ENCODE results near the gene PMEL. TPM values are rescaled to one million over a fixed set of nuclear protein-coding genes. Genes with fewer than 3 reads are reported as not detected.
A peak's percentile ranks its signal among the peaks of the same experiment; 100 is the strongest.

PMEL gene
- total RNA-seq, 1 donor from 2014 or later = 0.52 TPM

DNA sequence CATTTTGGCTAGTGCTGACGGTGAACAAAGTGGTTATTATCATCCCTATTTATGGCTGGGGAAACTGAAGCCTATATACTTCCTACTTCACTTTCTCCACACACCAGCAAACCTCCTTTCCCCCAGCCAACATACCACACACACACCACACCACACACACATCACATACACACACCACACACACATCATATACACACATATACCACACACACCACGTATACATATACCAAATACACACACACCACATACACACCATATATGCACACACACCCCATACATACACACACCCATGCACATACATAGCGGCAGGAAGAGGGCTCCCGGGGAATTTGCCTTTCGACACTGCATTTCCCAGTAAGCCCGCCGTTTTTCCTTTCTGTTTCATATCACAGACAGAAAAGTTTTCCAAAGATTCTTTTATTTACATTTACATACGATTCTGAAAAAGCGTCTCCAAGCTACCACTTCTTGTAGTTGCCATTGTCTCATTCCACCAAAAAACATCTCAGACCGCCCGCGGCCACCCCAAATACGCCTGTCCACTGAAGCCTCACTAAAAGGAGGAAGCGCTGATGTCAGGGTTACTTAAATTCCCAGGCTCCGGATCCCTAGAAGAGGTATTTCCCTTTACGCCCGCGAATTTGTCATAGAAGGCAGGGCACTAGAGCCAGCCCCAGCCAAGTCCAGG, 7.2 kb upstream of the PMEL start:
- Histone ChIP-seq H3K4me1 (ENCODE audit: control insufficient read depth in 3 of 3, insufficient read depth in 3 of 3, low read length in 3 of 3) (peaks cover 17 to 27% (median 25%) of the 10 kb centered on the region in 3 donors), H3K4me3 (ENCODE audit: low read length in 3 of 3) (peak overlapping the region; percentile 78 to 93 (median 89)), H3K27ac (ENCODE audit: low read depth, low read length) (peak overlapping the region; percentile 95), H3K9me3 (ENCODE audit: control insufficient read depth in 3 of 3, low read length in 3 of 3) (no peaks in the 10 kb centered on the region), H3K36me3 (ENCODE audit: control insufficient read depth in 3 of 3, insufficient read depth in 3 of 3, low read length in 3 of 3) (peaks cover 0 to 11% (median 2%) of the 10 kb centered on the region in 3 donors), H3K27me3 (ENCODE audit: control insufficient read depth in 3 of 3, insufficient read depth in 3 of 3, low read length in 3 of 3) (no peaks in the 10 kb centered on the region), H3K9ac (ENCODE audit: low read depth in 1 of 3, low read length in 3 of 3) (peak overlapping the region; percentile 86 to 94 (median 91))

DNA sequence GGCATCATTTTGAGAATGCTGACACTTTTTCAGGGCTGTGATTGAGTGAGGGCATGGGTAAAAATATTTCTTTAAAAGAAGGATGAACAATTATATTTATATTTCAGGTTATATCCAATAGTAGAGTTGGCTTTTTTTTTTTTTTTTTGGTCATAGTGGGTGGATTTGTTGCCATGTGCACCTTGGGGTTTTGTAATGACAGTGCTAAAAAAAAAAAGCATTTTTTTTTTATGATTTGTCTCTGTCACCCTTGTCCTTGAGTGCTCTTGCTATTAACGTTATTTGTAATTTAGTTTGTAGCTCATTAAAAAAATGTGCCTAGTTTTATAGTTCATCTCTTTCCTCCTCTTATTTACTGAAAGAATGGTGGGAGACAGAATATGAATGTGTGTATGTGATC, 6.6 kb upstream of the PMEL start:
- Histone ChIP-seq H3K9ac (ENCODE audit: low read depth in 1 of 3, low read length in 3 of 3) (peak overlapping the region; percentile 86 to 94 (median 91)), H3K27ac (ENCODE audit: low read depth, low read length) (peak overlapping the region; percentile 95), H3K4me1 (ENCODE audit: control insufficient read depth in 3 of 3, insufficient read depth in 3 of 3, low read length in 3 of 3) (peaks cover 12 to 23% (median 23%) of the 10 kb centered on the region in 3 donors), H3K36me3 (ENCODE audit: control insufficient read depth in 3 of 3, insufficient read depth in 3 of 3, low read length in 3 of 3) (peaks cover 0 to 11% (median 2%) of the 10 kb centered on the region in 3 donors), H3K27me3 (ENCODE audit: control insufficient read depth in 3 of 3, insufficient read depth in 3 of 3, low read length in 3 of 3) (no peaks in the 10 kb centered on the region), H3K4me3 (ENCODE audit: low read length in 3 of 3) (peak overlapping the region; percentile 78 to 93 (median 89)), H3K9me3 (ENCODE audit: control insufficient read depth in 3 of 3, low read length in 3 of 3) (no peaks in the 10 kb centered on the region)

GRCh38 chr12:55972042-55972441, 6.2 kb upstream of the PMEL start:
- Histone ChIP-seq H3K4me1 (ENCODE audit: control insufficient read depth in 3 of 3, insufficient read depth in 3 of 3, low read length in 3 of 3) (peaks cover 13 to 24% (median 22%) of the 10 kb centered on the region in 3 donors), H3K4me3 (ENCODE audit: low read length in 3 of 3) (no peak overlapping the region), H3K9ac (ENCODE audit: low read depth in 1 of 3, low read length in 3 of 3) (no peak overlapping the region), H3K27me3 (ENCODE audit: control insufficient read depth in 3 of 3, insufficient read depth in 3 of 3, low read length in 3 of 3) (no peaks in the 10 kb centered on the region), H3K36me3 (ENCODE audit: control insufficient read depth in 3 of 3, insufficient read depth in 3 of 3, low read length in 3 of 3) (peaks cover 0 to 11% (median 2%) of the 10 kb centered on the region in 3 donors), H3K9me3 (ENCODE audit: control insufficient read depth in 3 of 3, low read length in 3 of 3) (no peaks in the 10 kb centered on the region), H3K27ac (ENCODE audit: low read depth, low read length) (peak overlapping the region; percentile 95)

- Histone ChIP-seq H3K9me3 (ENCODE audit: control insufficient read depth in 3 of 3, low read length in 3 of 3) (no peaks in the 10 kb centered on the region), H3K27me3 (ENCODE audit: control insufficient read depth in 3 of 3, insufficient read depth in 3 of 3, low read length in 3 of 3) (no peaks in the 10 kb centered on the region), H3K4me1 (ENCODE audit: control insufficient read depth in 3 of 3, insufficient read depth in 3 of 3, low read length in 3 of 3) (peaks cover 19 to 27% (median 25%) of the 10 kb centered on the region in 3 donors), H3K27ac (ENCODE audit: low read depth, low read length) (no peak overlapping the region), H3K4me3 (ENCODE audit: low read length in 3 of 3) (no peak overlapping the region), H3K9ac (ENCODE audit: low read depth in 1 of 3, low read length in 3 of 3) (no peak overlapping the region), H3K36me3 (ENCODE audit: control insufficient read depth in 3 of 3, insufficient read depth in 3 of 3, low read length in 3 of 3) (peaks cover 0 to 6% (median 2%) of the 10 kb centered on the region in 3 donors)
Observed at GRCh38 chr12:55970775-55971174, 4.9 kb upstream of the PMEL start.

- H3K9me3 ChIP-seq (ENCODE audit: control insufficient read depth in 3 of 3, low read length in 3 of 3) = no peaks in the 10 kb centered on the region
- H3K27ac ChIP-seq (ENCODE audit: low read depth, low read length) = no peak overlapping the region
- H3K9ac ChIP-seq (ENCODE audit: low read depth in 1 of 3, low read length in 3 of 3) = no peak overlapping the region
- peaks cover 0 to 6% (median 2%) of the 10 kb centered on the region in 3 donors for H3K36me3 ChIP-seq (ENCODE audit: control insufficient read depth in 3 of 3, insufficient read depth in 3 of 3, low read length in 3 of 3)
- no peak overlapping the region for H3K4me3 ChIP-seq (ENCODE audit: low read length in 3 of 3)
- H3K4me1 ChIP-seq (ENCODE audit: control insufficient read depth in 3 of 3, insufficient read depth in 3 of 3, low read length in 3 of 3) = peaks cover 16 to 22% (median 17%) of the 10 kb centered on the region in 3 donors
- no peaks in the 10 kb centered on the region for H3K27me3 ChIP-seq (ENCODE audit: control insufficient read depth in 3 of 3, insufficient read depth in 3 of 3, low read length in 3 of 3)
Observed at GRCh38 chr12:55969356-55969755, 3.5 kb upstream of the PMEL start.

DNA sequence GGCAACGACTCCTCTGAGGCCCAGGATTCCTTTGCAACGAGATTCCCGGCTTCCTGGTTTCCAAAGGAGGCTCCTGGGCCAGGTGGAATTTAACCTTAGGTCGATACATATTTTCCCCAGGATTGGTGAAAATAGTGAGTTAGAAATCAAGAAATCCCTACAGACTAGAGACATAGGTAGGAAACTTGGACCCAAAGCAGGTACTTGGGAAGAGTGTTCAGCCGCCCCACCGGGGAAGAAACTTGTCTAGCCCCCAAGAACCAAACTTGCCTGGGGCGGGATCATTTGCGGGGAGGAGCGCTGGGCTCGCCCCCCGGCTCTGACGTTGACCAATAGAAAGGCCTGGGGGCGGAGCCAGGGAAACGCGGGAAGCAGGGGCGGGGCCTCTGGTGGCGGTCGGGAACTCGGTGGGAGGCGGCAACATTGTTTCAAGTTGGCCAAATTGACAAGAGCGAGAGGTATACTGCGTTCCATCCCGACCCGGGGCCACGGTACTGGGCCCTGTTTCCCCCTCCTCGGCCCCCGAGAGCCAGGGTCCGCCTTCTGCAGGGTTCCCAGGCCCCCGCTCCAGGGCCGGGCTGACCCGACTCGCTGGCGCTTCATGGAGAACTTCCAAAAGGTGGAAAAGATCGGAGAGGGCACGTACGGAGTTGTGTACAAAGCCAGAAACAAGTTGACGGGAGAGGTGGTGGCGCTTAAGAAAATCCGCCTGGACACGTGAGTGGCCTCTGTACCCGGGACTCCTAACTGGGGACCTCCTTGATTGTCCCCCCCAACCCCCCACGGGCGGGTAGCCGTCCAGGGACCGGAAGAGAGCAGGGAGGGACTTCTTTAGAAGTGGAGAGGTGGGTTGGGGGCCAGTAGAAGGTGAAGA, 803 bp upstream of the PMEL start, which contains the start of gene CDK2:
Gene CDK2 (plus strand): TSS at position 423 of the 874 bp plus-strand sequence. CDS start 179 bp downstream, at position 602.
- H3K4me1 ChIP-seq (ENCODE audit: control insufficient read depth in 3 of 3, insufficient read depth in 3 of 3, low read length in 3 of 3) = peaks cover 9 to 14% (median 12%) of the 10 kb centered on the region in 3 donors
- peak within 1 kb of the TSS; percentile 63 to 82 (median 76) for H3K4me3 ChIP-seq (ENCODE audit: low read length in 3 of 3)
- H3K27ac ChIP-seq (ENCODE audit: low read depth, low read length) = peak within 1 kb of the TSS; percentile 61
- peaks cover 0 to 6% (median 2%) of the 10 kb centered on the region in 3 donors for H3K36me3 ChIP-seq (ENCODE audit: control insufficient read depth in 3 of 3, insufficient read depth in 3 of 3, low read length in 3 of 3)
- no peaks in the 10 kb centered on the region for H3K9me3 ChIP-seq (ENCODE audit: control insufficient read depth in 3 of 3, low read length in 3 of 3)
- no peaks in the 10 kb centered on the region for H3K27me3 ChIP-seq (ENCODE audit: control insufficient read depth in 3 of 3, insufficient read depth in 3 of 3, low read length in 3 of 3)
- H3K9ac ChIP-seq (ENCODE audit: low read depth in 1 of 3, low read length in 3 of 3) = peak within 1 kb of the TSS; percentile 73 to 86 (median 85)

DNA sequence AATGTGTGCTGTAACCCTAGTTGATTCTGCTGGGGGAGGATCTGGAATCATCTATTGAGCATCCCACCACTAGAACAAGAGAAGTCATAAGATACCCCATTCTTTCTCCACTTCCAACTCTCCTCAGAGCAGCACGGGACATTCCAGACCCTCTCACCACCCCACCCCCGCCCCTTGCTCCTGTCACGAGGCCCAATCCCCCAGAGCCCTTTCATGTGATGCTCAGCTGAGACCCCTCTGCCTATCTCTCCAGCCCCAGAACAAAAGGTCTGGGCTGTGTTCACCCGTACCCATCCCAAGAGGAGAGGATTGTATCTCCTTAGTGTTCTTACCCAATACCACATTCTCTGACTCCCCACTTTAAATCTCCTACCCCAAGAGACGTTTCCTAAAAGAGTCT, 602 bp downstream of the PMEL start:
- peaks cover 9 to 14% (median 12%) of the 10 kb centered on the region in 3 donors for H3K4me1 ChIP-seq (ENCODE audit: control insufficient read depth in 3 of 3, insufficient read depth in 3 of 3, low read length in 3 of 3)
- no peak overlapping the region for H3K27ac ChIP-seq (ENCODE audit: low read depth, low read length)
- H3K27me3 ChIP-seq (ENCODE audit: control insufficient read depth in 3 of 3, insufficient read depth in 3 of 3, low read length in 3 of 3) = no peaks in the 10 kb centered on the region
- peaks cover 0 to 2% (median 0%) of the 10 kb centered on the region in 3 donors for H3K36me3 ChIP-seq (ENCODE audit: control insufficient read depth in 3 of 3, insufficient read depth in 3 of 3, low read length in 3 of 3)
- no peak overlapping the region for H3K4me3 ChIP-seq (ENCODE audit: low read length in 3 of 3)
- H3K9me3 ChIP-seq (ENCODE audit: control insufficient read depth in 3 of 3, low read length in 3 of 3) = no peaks in the 10 kb centered on the region
- H3K9ac ChIP-seq (ENCODE audit: low read depth in 1 of 3, low read length in 3 of 3) = no peak overlapping the region

GRCh38 chr12:55963760-55964159, 2.1 kb downstream of the PMEL start:
- no peaks in the 10 kb centered on the region for H3K27me3 ChIP-seq (ENCODE audit: control insufficient read depth in 3 of 3, insufficient read depth in 3 of 3, low read length in 3 of 3)

DNA sequence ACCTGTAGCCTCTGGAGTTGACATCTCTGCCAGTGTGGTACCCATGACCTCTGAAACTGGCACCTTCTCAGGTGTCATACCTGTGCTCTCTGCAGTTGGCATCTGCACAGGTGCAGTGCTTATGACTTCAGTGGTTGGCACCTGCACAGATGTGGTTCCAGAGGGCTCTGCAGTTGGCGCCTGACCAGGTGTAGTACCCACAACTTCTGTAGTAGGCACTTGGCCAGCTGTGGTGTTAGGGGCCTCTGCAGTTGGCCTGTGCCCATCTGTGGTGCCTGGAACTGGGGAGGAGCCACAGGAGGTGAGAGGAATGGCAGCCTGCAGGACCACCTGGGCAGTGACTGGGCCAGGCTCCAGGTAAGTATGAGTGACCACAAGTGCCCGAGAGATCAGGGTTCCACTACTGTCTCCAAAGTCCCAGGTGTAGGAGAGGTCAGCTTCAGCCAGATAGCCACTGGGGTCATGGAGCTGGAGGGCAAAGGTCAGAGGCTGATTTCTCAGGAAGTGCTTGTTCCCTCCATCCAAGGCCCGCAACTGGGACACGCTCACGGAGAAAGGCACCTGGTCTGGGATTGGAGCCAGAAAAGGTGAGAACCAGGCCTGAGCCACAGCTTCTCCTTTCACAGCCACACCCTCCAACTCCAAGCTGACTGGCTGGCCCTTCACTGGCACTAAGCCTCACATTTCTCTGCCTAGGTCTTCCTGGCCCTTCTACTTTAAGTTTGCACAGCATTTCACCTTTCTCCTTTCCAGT, 8.6 kb downstream of the PMEL start:
- H3K27me3 ChIP-seq (ENCODE audit: control insufficient read depth in 3 of 3, insufficient read depth in 3 of 3, low read length in 3 of 3) = no peaks in the 10 kb centered on the region
- peaks cover 0 to 11% (median 0%) of the 10 kb centered on the region in 3 donors for H3K36me3 ChIP-seq (ENCODE audit: control insufficient read depth in 3 of 3, insufficient read depth in 3 of 3, low read length in 3 of 3)
- no peak overlapping the region for H3K27ac ChIP-seq (ENCODE audit: low read depth, low read length)
- H3K4me3 ChIP-seq (ENCODE audit: low read length in 3 of 3) = no peak overlapping the region
- no peaks in the 10 kb centered on the region for H3K4me1 ChIP-seq (ENCODE audit: control insufficient read depth in 3 of 3, insufficient read depth in 3 of 3, low read length in 3 of 3)
- no peak overlapping the region for H3K9ac ChIP-seq (ENCODE audit: low read depth in 1 of 3, low read length in 3 of 3)
- no peaks in the 10 kb centered on the region for H3K9me3 ChIP-seq (ENCODE audit: control insufficient read depth in 3 of 3, low read length in 3 of 3)

More at GRCh38 chr12:55963760-55964159, 2.1 kb downstream of the PMEL start:
- H3K27ac ChIP-seq (ENCODE audit: low read depth, low read length) = no peak overlapping the region
- peaks cover 9 to 14% (median 12%) of the 10 kb centered on the region in 3 donors for H3K4me1 ChIP-seq (ENCODE audit: control insufficient read depth in 3 of 3, insufficient read depth in 3 of 3, low read length in 3 of 3)
- H3K9me3 ChIP-seq (ENCODE audit: control insufficient read depth in 3 of 3, low read length in 3 of 3) = no peaks in the 10 kb centered on the region
- no peak overlapping the region for H3K4me3 ChIP-seq (ENCODE audit: low read length in 3 of 3)
- H3K9ac ChIP-seq (ENCODE audit: low read depth in 1 of 3, low read length in 3 of 3) = no peak overlapping the region
- no peaks in the 10 kb centered on the region for H3K36me3 ChIP-seq (ENCODE audit: control insufficient read depth in 3 of 3, insufficient read depth in 3 of 3, low read length in 3 of 3)
